GM18511 (cell line): Measurements from ENCODE around the gene KCNK3.
"Not testable (repeated sequence)": the region's sequence is repeated elsewhere in the genome, so short reads cannot be mapped to it uniquely, and the experiment has no call there.

Experiments used
- ATAC-seq: cut with Tn5 transposase; IDR thresholded peaks from one replicate; pipeline ENCODE4 v1.9.1; 2021; ENCODE audit warnings: mild to moderate bottlenecking, moderate library complexity; ENCODE audit not compliant: unreplicated experiment

The KCNK3 gene

GRCh38 chr2:26692279-26692896 is at the start of gene KCNK3:
KCNK3 (plus strand) TSS chr2:26692722; CDS start chr2:26692876, 154 bp downstream.
- ATAC-seq, result no peak

GRCh38 chr2:26644188-26644835 is 48.2 kb upstream of the KCNK3 start:
- no peak for ATAC-seq

GRCh38 chr2:26645762-26646161 is 46.8 kb upstream of the KCNK3 start:
- no peak for ATAC-seq

GRCh38 chr2:26646986-26647672 is 45.4 kb upstream of the KCNK3 start:
- ATAC-seq, result no peak

- no peak for ATAC-seq
Measured at GRCh38 chr2:26647981-26648380, 44.5 kb upstream of the KCNK3 start.

- ATAC-seq, result no peak
Measured at GRCh38 chr2:26648516-26648915, 44.0 kb upstream of the KCNK3 start.

GRCh38 chr2:26649322-26649721 is 43.2 kb upstream of the KCNK3 start:
- ATAC-seq, result no peak

- ATAC-seq, result no peak
Measured at GRCh38 chr2:26649992-26650712, 42.4 kb upstream of the KCNK3 start.

- no peak for ATAC-seq
Measured at GRCh38 chr2:26650713-26651469, 41.6 kb upstream of the KCNK3 start.

GRCh38 chr2:26651470-26651771 is 41.1 kb upstream of the KCNK3 start:
- ATAC-seq, result no peak

- ATAC-seq, result no peak
Measured at GRCh38 chr2:26651799-26652198, 40.7 kb upstream of the KCNK3 start.

- ATAC-seq, result no peak
Measured at GRCh38 chr2:26652361-26653041, 40.0 kb upstream of the KCNK3 start.

GRCh38 chr2:26653207-26654060 is 39.1 kb upstream of the KCNK3 start:
- ATAC-seq, result no peak

- ATAC-seq, result no peak
Measured at GRCh38 chr2:26654061-26654340, 38.5 kb upstream of the KCNK3 start.

- not testable (repeated sequence) for ATAC-seq
Measured at GRCh38 chr2:26655120-26655519, 37.4 kb upstream of the KCNK3 start.

GRCh38 chr2:26655611-26656195 is 36.8 kb upstream of the KCNK3 start:
- no peak for ATAC-seq

GRCh38 chr2:26657265-26657664 is 35.3 kb upstream of the KCNK3 start:
- no peak for ATAC-seq

- ATAC-seq, result no peak
Measured at GRCh38 chr2:26658691-26659346, 33.7 kb upstream of the KCNK3 start.
